Measurements from ENCODE around the gene GGCT. TPM values are rescaled to one million over a fixed set of nuclear protein-coding genes. Genes with fewer than 3 reads are reported as not detected.
A peak's percentile ranks its signal among the peaks of the same experiment; 100 is the strongest.
"Not testable (repeated sequence)": the region's sequence is repeated elsewhere in the genome, so short reads cannot be mapped to it uniquely, and the experiment has no call there.

The GGCT gene
- total RNA-seq, 1 experiment from 2014 or later = 124 TPM

- H3K27me3 ChIP-seq; H3K4me3 ChIP-seq; H3K36me3 ChIP-seq; H3K9me3 ChIP-seq (replicated peaks); H3K4me1 ChIP-seq; H3K27ac ChIP-seq: not testable (repeated sequence)
- peak; percentile 36 to 39 for DNase-seq
Measured at GRCh38 chr7:30509171-30509857, 4.7 kb upstream of the GGCT start.

DNA sequence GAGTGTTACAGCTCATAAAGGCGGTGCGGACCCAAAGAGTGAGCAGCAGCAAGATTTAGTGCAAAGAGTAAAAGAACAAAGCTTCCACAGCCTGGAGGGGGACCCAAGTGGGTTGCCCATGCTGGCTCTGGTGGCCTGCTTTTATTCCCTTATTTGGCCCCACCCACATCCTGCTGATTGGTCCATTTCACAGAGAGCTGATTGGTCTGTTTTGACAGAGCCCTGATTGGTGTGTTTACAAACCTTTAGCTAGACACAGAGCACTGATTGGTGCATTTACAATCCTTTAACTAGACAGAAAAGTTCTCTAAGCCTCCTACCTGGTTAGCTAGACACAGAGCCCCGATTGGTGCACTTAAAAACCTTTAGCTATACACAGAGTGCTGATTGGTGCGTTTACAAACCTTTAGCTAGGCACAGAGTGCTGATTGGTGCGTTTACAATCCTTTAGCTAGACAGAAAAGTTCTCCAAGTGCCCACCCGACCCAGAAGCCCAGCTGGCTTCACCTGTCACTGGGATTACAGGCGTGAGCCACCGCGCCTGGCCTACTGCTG lies 2.8 kb upstream of the GGCT start:
- DNase-seq; H3K9me3 ChIP-seq (replicated peaks); H3K36me3 ChIP-seq; H3K27ac ChIP-seq; H3K27me3 ChIP-seq; H3K4me3 ChIP-seq; H3K4me1 ChIP-seq: not testable (repeated sequence)

DNA sequence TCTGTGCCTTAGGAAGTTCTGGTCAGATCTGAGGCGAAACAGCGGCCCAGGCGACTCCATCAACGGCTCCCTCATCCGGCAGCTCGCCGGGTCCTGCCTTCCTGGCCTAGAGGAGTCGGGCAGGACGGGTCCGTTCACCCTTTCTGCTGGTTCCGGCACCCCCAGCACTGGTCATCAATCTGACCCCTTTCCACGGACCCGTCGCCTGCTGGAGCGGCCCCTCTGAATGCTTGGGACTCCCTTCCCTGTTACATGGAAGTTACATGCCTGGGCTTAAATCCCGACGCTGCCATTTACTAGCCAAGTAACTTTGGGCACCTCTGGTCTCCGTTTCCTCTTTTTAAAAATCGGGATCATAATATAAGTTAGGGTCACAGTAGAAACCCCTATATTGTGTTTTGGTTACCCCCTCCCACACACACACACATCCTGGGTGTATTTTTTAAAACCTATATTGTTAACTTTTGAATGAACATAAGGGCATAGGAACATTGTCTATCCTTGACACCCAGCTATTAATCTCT lies 607 bp upstream of the GGCT start:
- H3K36me3 ChIP-seq = peaks cover 7% of the 10 kb centered on the region
- no peak for DNase-seq
- H3K27ac ChIP-seq = peak overlapping the region; percentile 68
- peak overlapping the region; percentile 87 for H3K4me3 ChIP-seq
- H3K27me3 ChIP-seq = no peaks in the 10 kb centered on the region
- H3K4me1 ChIP-seq = peaks cover 7% of the 10 kb centered on the region
- peaks cover 3% of the 10 kb centered on the region; the same call in 1 of the 2 replicates for H3K9me3 ChIP-seq (replicated peaks)

DNA sequence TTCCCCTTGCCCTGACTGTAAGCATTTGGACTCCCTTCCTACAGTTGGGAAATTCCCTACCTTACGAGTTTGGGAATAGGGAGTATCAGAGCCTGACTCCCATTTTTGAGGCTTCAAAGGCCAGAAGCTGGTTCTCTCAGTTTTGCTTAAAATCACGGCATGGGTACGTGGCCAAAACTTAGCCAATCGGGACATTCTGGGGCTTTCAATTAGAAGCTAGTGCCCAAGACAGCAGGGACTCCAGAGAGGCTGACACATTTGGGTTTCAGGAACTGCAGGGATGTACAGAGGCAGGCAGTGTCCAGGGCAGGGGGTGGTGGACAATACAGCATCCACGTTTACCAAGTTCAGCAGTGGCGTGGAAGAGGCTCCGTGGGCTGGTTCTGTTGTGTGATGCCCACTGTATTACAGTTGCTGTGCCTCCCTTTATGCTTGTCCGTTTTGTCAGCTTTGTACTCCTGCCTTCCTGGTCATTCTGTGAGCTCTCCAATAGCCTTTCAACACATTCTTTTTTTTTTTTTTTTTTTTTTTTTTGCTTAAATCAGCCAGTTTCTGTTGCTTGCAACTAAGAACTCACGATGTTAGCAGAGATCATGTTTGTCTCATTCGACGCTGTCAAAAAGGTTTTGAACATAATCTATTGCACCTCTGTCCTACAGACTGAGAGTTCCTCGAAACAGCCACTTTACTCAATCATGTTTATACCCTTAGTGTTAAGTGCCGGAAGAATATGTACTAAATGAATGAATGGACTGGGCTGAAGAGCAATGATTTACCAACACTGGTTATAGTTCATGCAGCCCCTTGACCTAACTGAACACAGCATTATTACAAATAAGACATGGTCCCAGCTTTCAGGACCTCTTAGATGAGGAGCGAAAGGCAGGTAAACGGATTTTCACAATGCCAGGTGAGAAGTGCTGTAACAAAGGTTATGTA lies 1.1 kb downstream of the GGCT start:
- Histone ChIP-seq H3K27ac (peak overlapping the region; percentile 68; the same call in 1 of the 2 replicates), H3K4me3 (peak overlapping the region; percentile 87), H3K36me3 (peaks cover 17% of the 10 kb centered on the region), H3K27me3 (no peaks in the 10 kb centered on the region), H3K9me3 (replicated peaks) (peaks cover 3% of the 10 kb centered on the region; the same call in 1 of the 2 replicates), H3K4me1 (peaks cover 4% of the 10 kb centered on the region; the same call in 1 of the 2 replicates)
- DNase-seq = no peak

- DNase-seq = no peak
- peaks cover 4% of the 10 kb centered on the region; the same call in 1 of the 2 replicates for H3K4me1 ChIP-seq
- no peaks in the 10 kb centered on the region for H3K27me3 ChIP-seq
- no peak overlapping the region for H3K27ac ChIP-seq
- H3K4me3 ChIP-seq = no peak overlapping the region
- H3K9me3 ChIP-seq (replicated peaks) = peaks cover 3% of the 10 kb centered on the region; the same call in 1 of the 2 replicates
- H3K36me3 ChIP-seq = peaks cover 21% of the 10 kb centered on the region
Measured at GRCh38 chr7:30502470-30503251, 2.0 kb downstream of the GGCT start.

- Histone ChIP-seq H3K27me3 (no peaks in the 10 kb centered on the region), H3K27ac (no peak overlapping the region)
Measured at GRCh38 chr7:30501264-30501663, 3.4 kb downstream of the GGCT start.

DNA sequence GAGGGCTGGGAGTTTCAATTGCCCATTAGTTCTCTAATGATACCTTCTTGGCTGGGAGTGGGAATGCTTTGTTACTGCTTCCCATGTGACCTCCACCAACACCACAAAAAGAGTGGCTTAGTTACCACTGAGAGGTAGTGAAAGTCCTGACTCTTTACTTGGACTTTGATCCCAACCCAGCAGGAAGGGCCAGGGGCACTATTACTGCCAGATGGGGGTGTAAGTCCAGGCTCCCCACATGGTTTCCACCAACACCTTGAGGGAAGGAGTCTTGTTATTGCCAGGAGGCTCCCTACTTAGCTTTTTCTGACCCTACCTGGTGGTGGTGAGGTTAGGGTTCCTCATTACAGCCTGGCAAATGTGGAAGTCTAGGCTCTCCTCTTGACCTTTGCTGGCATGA lies 11.4 kb downstream of the GGCT start:
- no peak for DNase-seq
- H3K36me3 ChIP-seq = peaks cover 25% of the 10 kb centered on the region
- H3K4me1 ChIP-seq = no peaks in the 10 kb centered on the region
- no peak overlapping the region for H3K27ac ChIP-seq
- H3K9me3 ChIP-seq (replicated peaks) = 0 out of 2 replicates have a peak, but pooled peaks cover 7% of the 10 kb centered on the region
- no peak overlapping the region for H3K4me3 ChIP-seq
- no peaks in the 10 kb centered on the region for H3K27me3 ChIP-seq

More at GRCh38 chr7:30501264-30501663, 3.4 kb downstream of the GGCT start:
- Histone ChIP-seq H3K4me3 (no peak overlapping the region), H3K36me3 (peaks cover 35% of the 10 kb centered on the region), H3K9me3 (replicated peaks) (0 out of 2 replicates have a peak, but pooled peaks cover 2% of the 10 kb centered on the region), H3K4me1 (peaks cover 4% of the 10 kb centered on the region; the same call in 1 of the 2 replicates)
- DNase-seq = no peak

GRCh38 chr7:30491417-30491816 lies 13.2 kb downstream of the GGCT start:
- DNase-seq = no peak
- Histone ChIP-seq H3K4me1 (no peaks in the 10 kb centered on the region), H3K27ac (no peak overlapping the region), H3K36me3 (peaks cover 12% of the 10 kb centered on the region), H3K27me3 (no peaks in the 10 kb centered on the region), H3K4me3 (no peak overlapping the region), H3K9me3 (replicated peaks) (0 out of 2 replicates have a peak, but pooled peaks cover 5% of the 10 kb centered on the region)

DNA sequence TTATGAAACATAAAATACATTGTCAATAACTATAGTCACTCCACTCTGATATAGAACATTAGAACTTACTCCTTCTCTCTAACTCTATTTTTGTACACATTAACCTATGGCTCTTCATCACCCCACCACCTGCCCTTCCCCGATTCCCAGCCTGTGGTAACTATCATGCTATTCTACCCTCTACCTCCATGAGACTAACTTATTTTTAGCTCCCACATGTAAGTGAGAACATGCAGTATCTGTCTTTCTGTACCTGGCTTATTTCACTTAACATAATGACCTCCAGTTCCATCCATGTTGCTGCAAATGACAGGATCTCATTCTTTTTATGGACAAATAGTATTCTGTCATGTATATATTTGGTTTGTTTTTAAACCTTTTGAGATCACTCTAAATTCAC lies 17.3 kb downstream of the GGCT start:
- no peak overlapping the region for H3K4me3 ChIP-seq
- no peak overlapping the region for H3K27ac ChIP-seq

GRCh38 chr7:30485667-30486066 lies 19.0 kb downstream of the GGCT start:
- no peak for DNase-seq
- Histone ChIP-seq H3K27me3 (no peaks in the 10 kb centered on the region), H3K4me3 (no peak overlapping the region), H3K4me1 (no peaks in the 10 kb centered on the region), H3K36me3 (no peaks in the 10 kb centered on the region), H3K9me3 (replicated peaks) (no peaks in the 10 kb centered on the region; the same call in 1 of the 2 replicates), H3K27ac (no peak overlapping the region)

More for the DNA sequence above, 17.3 kb downstream of the GGCT start:
- DNase-seq = no peak
- Histone ChIP-seq H3K36me3 (no peaks in the 10 kb centered on the region), H3K27me3 (no peaks in the 10 kb centered on the region), H3K4me1 (no peaks in the 10 kb centered on the region), H3K9me3 (replicated peaks) (peaks cover 5% of the 10 kb centered on the region; the same call in 1 of the 2 replicates)

DNA sequence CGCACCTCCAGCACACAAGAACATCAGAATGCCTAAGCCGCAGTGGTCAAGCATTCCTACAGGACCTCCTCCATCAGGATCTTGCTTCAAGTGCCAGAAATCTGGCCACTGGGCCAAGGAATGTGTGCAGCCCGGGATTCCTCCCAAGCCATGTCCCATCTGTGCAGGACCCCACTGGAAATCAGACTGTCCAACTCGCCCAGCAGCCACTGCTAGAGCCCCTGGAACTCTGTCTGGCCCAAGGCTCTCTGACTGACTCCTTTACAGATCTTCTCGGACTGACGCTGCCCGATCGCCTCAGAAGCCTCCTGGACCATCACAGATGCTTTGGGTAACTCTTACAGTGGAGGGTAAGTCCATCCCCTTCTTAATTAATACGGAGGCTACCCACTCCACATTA lies 23.2 kb downstream of the GGCT start:
- H3K36me3 ChIP-seq; H3K9me3 ChIP-seq (replicated peaks); H3K27ac ChIP-seq; H3K4me3 ChIP-seq; H3K4me1 ChIP-seq; DNase-seq; H3K27me3 ChIP-seq: not testable (repeated sequence)

GRCh38 chr7:30479202-30480120 lies 25.2 kb downstream of the GGCT start:
- Histone ChIP-seq H3K4me1 (no peaks in the 10 kb centered on the region), H3K36me3 (no peaks in the 10 kb centered on the region), H3K9me3 (replicated peaks) (no peaks in the 10 kb centered on the region), H3K27ac (peak overlapping the region; percentile 75; the same call in 1 of the 2 replicates), H3K27me3 (no peaks in the 10 kb centered on the region), H3K4me3 (peak overlapping the region; percentile 82)
- peak in 1 of 2 experiments; percentile 23 for DNase-seq
